K562 (cell line): ENCODE results near the gene LY6G6C. TPM values are rescaled to one million over a fixed set of nuclear protein-coding genes. Genes with fewer than 3 reads are reported as not detected.

Experiments
- CBX1 ChIP-seq: sonication (generic); IDR thresholded peaks from 2 replicates; pipeline ENCODE4 v1.6.1; 2016; ENCODE audit warnings: antibody characterized with exemption, low read depth, mild to moderate bottlenecking
- HDAC8 ChIP-seq: fragments of 450-650 bp; IDR thresholded peaks from 2 replicates; pipeline ENCODE4 v1.6.1; 2016; ENCODE audit warnings: mild to moderate bottlenecking, missing genetic modification characterization, moderate library complexity, missing compliant biosample characterization
- PBX2 ChIP-seq, 2 experiments: IDR thresholded peaks in 1 of 2; conservative IDR thresholded peaks in 1 of 2; 2 replicates each; pipeline ENCODE4 v1.6.1; 2016; ENCODE audit warnings: low read depth in 2 of 2, mild to moderate bottlenecking in 1 of 2, missing compliant biosample characterization in 1 of 2, missing genetic modification characterization in 1 of 2, moderate library complexity in 1 of 2
- SMARCA4 ChIP-seq: fragments of 450-650 bp; IDR thresholded peaks from 2 replicates; pipeline ENCODE4 v1.6.1; 2016
- ZKSCAN8 ChIP-seq: fragments of 200-800 bp; sonication (Bioruptor generic); IDR thresholded peaks from 2 replicates; pipeline ENCODE4 v1.6.1; 2016; ENCODE audit warnings: missing genetic modification characterization, missing compliant biosample characterization
- polyA plus RNA-seq, 8 experiments: library from polyadenylated mRNA; depleted of rRNA in 4 of 8; stranded (reverse) in 5 of 8; unstranded in 3 of 8; fragments of >200 nt; fragmentation: Nextera tagmentation in 2 of 8; fragmentation: Illumina TruSeq in 1 of 8; extraction: Ambion mirVana in 2 of 8; extraction: Trizol in 1 of 8; gene quantifications; 2 replicates each; pipeline versions ENCODE4 v1.2.1 to v1.2.3, GENCODE V29; 2011 to 2014; ENCODE audit warnings: inconsistent platforms in 1 of 8, missing spikeins in 1 of 8
- total RNA-seq, 7 experiments: library from RNA; depleted of rRNA in 6 of 7; stranded (reverse); fragments of >200 nt in 6 of 7; fragmentation: Illumina TruSeq in 2 of 7; extraction: Trizol in 2 of 7; gene quantifications; 2 replicates each; pipeline versions ENCODE4 v1.2.1 to v1.2.3, GENCODE V29; 2011 to 2021; ENCODE audit warnings: low replicate concordance in 1 of 7
- TF ChIP-seq, protein P1 (sequence below): fragments of 200-800 bp; sonication (Bioruptor generic); IDR thresholded peaks from 2 replicates; pipeline ENCODE4 v1.6.1; 2016; ENCODE audit warnings: missing genetic modification characterization, missing compliant biosample characterization
- TF ChIP-seq, protein P2 (sequence below): fragments of 450-650 bp; IDR thresholded peaks from 2 replicates; pipeline ENCODE4 v1.6.1; 2016; ENCODE audit warnings: missing biosample characterization, missing genetic modification characterization

Gene LY6G6C
- total and polyA plus RNA-seq, 9 of the 15 experiments (the other 6 are each of a cell fraction or from before 2014, with no cell fraction given), result 0.06 to 0.20 TPM; not detected in 7

DNA sequence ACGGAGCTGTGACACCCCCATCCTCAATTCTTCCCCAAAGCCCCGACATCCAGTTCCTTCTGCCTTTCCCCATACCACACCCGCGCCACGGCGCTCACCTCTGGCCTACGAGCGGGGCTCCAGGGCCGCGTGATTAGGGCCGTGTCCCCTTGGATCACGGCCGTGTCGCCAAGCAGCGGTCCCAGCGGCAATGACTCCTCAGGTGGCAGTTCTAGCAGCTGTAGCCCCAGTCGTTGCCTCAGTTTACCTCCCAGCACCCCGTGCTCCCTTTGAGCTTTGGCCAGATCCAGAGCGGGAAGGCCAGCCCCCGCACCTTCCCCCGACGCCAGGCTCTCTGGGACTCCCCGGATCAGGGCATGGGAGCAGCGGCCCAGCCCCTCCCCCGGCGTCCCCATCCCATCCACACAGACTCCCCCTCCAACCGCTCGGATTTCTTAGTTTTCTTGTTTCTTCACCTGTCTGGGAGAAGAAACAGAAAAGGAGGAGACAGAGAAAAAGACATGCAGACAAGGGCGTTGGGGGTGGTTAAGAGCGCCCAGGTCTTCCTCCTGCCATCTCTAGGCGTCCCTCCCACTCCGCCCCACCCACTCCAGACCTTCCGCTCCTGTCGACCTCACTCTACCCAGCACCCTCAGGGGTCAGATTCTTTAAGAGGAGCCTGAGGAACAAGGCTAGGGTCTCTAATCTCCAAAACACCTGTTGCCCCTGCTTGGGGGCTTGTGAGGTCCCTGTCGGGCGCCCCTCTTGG, 7.4 kb upstream of the LY6G6C start, which contains the start of gene DDAH2 (continued):
- TF ChIP-seq, protein P1, sequence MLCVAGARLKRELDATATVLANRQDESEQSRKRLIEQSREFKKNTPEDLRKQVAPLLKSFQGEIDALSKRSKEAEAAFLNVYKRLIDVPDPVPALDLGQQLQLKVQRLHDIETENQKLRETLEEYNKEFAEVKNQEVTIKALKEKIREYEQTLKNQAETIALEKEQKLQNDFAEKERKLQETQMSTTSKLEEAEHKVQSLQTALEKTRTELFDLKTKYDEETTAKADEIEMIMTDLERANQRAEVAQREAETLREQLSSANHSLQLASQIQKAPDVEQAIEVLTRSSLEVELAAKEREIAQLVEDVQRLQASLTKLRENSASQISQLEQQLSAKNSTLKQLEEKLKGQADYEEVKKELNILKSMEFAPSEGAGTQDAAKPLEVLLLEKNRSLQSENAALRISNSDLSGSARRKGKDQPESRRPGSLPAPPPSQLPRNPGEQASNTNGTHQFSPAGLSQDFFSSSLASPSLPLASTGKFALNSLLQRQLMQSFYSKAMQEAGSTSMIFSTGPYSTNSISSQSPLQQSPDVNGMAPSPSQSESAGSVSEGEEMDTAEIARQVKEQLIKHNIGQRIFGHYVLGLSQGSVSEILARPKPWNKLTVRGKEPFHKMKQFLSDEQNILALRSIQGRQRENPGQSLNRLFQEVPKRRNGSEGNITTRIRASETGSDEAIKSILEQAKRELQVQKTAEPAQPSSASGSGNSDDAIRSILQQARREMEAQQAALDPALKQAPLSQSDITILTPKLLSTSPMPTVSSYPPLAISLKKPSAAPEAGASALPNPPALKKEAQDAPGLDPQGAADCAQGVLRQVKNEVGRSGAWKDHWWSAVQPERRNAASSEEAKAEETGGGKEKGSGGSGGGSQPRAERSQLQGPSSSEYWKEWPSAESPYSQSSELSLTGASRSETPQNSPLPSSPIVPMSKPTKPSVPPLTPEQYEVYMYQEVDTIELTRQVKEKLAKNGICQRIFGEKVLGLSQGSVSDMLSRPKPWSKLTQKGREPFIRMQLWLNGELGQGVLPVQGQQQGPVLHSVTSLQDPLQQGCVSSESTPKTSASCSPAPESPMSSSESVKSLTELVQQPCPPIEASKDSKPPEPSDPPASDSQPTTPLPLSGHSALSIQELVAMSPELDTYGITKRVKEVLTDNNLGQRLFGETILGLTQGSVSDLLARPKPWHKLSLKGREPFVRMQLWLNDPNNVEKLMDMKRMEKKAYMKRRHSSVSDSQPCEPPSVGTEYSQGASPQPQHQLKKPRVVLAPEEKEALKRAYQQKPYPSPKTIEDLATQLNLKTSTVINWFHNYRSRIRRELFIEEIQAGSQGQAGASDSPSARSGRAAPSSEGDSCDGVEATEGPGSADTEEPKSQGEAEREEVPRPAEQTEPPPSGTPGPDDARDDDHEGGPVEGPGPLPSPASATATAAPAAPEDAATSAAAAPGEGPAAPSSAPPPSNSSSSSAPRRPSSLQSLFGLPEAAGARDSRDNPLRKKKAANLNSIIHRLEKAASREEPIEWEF, result no peak
- no peak for TF ChIP-seq ZKSCAN8
- no peak for TF ChIP-seq SMARCA4
- no peak for TF ChIP-seq PBX2 (CRISPR knock-in tag; IDR thresholded peaks at IDR 0.05; ENCODE audit: low read depth)
- TF ChIP-seq PBX2 (tag; conservative IDR thresholded peaks at IDR 0.05; ENCODE audit: low read depth), result no peak
- TF ChIP-seq HDAC8 (tag), result no peak
- TF ChIP-seq CBX1, result no peak
- TF ChIP-seq, protein P2, sequence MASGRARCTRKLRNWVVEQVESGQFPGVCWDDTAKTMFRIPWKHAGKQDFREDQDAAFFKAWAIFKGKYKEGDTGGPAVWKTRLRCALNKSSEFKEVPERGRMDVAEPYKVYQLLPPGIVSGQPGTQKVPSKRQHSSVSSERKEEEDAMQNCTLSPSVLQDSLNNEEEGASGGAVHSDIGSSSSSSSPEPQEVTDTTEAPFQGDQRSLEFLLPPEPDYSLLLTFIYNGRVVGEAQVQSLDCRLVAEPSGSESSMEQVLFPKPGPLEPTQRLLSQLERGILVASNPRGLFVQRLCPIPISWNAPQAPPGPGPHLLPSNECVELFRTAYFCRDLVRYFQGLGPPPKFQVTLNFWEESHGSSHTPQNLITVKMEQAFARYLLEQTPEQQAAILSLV (tag), result no peak
